GM19324 (cell line): ENCODE data around the gene PPP1R3D.
A peak's percentile ranks its signal among the peaks of the same experiment; 100 is the strongest.

Experiments used
- ATAC-seq: cut with Tn5 transposase; IDR thresholded peaks from one replicate; pipeline ENCODE4 v1.9.1; 2021; ENCODE audit warnings: mild to moderate bottlenecking, moderate library complexity; ENCODE audit not compliant: unreplicated experiment, low FRiP score

PPP1R3D gene

GRCh38 chr20:59948828-59949720 is 9.0 kb upstream of the PPP1R3D start:
- ATAC-seq: no peak

GRCh38 chr20:59948212-59948611 is 8.1 kb upstream of the PPP1R3D start:
- ATAC-seq: no peak

GRCh38 chr20:59947376-59947775 is 7.3 kb upstream of the PPP1R3D start:
- ATAC-seq: no peak

GRCh38 chr20:59945731-59946130 is 5.6 kb upstream of the PPP1R3D start:
- no peak for ATAC-seq

- no peak for ATAC-seq
Measured at GRCh38 chr20:59945175-59945574, 5.1 kb upstream of the PPP1R3D start.

GRCh38 chr20:59944726-59945125 is 4.6 kb upstream of the PPP1R3D start:
- ATAC-seq: no peak

- ATAC-seq: no peak
Measured at GRCh38 chr20:59942245-59942644, 2.1 kb upstream of the PPP1R3D start.

- ATAC-seq: no peak
Measured at GRCh38 chr20:59940956-59941294, 820 bp upstream of the PPP1R3D start.

GRCh38 chr20:59939879-59940128 is 301 bp downstream of the PPP1R3D start:
- peak; percentile 31 for ATAC-seq

GRCh38 chr20:59939052-59939878 is 840 bp downstream of the PPP1R3D start:
- no peak for ATAC-seq

- ATAC-seq: no peak
Measured at GRCh38 chr20:59938696-59939051, 1.4 kb downstream of the PPP1R3D start.

GRCh38 chr20:59938221-59938620 is 1.9 kb downstream of the PPP1R3D start:
- ATAC-seq: no peak

GRCh38 chr20:59937150-59937549 is 3.0 kb downstream of the PPP1R3D start:
- ATAC-seq: no peak

- ATAC-seq: no peak
Measured at GRCh38 chr20:59936409-59936808, 3.7 kb downstream of the PPP1R3D start.

- no peak for ATAC-seq
Measured at GRCh38 chr20:59935457-59936185, 4.5 kb downstream of the PPP1R3D start.

GRCh38 chr20:59933849-59934585 is 6.1 kb downstream of the PPP1R3D start:
- peak; percentile 81 for ATAC-seq

GRCh38 chr20:59933296-59933848 is 6.7 kb downstream of the PPP1R3D start, which contains the start of gene SYCP2:
Gene SYCP2 (minus strand): TSS chr20:59933637. CDS start chr20:59922413, 11,224 bp downstream.
- ATAC-seq: no peak

- ATAC-seq: no peak
Measured at GRCh38 chr20:59932616-59933295, 7.3 kb downstream of the PPP1R3D start.

- no peak for ATAC-seq
Measured at GRCh38 chr20:59931511-59932312, 8.4 kb downstream of the PPP1R3D start.
